ENCODE data around the gene SPEF2. TPM values are rescaled to one million over a fixed set of nuclear protein-coding genes. Genes with fewer than 3 reads are reported as not detected.

Gene SPEF2
- total RNA-seq, 1 experiment from 2014 or later = 0.15 TPM

DNA sequence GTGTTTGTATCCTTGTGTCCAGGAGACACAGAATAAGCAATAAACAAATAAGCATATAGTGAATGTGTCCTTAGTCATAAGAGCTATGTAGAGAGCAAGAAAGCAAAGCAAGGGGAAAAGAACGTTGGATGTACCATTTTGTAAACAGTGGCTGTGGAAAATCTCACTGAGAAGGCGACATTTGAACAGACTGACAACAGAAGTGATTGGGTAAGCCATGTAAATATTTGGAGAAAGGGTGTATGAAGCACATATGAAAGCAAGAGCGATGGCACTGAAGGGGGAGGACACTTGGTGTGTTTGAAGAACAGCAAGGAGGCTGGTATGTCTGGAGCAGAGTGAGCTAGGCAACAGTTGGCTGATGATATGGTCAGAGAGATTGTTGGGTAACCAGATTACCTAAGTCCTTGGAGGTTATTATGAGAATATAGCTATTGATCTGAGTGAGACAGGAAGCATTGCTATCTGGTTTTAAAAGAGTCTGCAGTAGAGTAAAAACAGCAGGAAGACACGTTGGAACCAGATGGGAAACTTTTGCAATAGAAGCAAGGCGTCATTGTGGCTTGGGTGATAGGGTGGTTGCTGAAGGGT, 123.6 kb downstream of the SPEF2 start:
- H3K9me3 Mint-ChIP-seq = peaks cover 7% of the 10 kb centered on the region; the same call in 1 of the 2 replicates
- DNase-seq (ENCODE audit: low spot score) (no peak), ATAC-seq (no peak)
- CTCF ChIA-PET = no interaction called here
- H3K27me3 Mint-ChIP-seq (ENCODE audit: low read depth) = peaks cover 80% of the 10 kb centered on the region
- H3K36me3 Mint-ChIP-seq = no peaks in the 10 kb centered on the region
- TF ChIP-seq, protein P1, sequence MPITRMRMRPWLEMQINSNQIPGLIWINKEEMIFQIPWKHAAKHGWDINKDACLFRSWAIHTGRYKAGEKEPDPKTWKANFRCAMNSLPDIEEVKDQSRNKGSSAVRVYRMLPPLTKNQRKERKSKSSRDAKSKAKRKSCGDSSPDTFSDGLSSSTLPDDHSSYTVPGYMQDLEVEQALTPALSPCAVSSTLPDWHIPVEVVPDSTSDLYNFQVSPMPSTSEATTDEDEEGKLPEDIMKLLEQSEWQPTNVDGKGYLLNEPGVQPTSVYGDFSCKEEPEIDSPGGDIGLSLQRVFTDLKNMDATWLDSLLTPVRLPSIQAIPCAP (CRISPR knock-in tag; IDR thresholded peaks at IDR 0.05) = no peak
- TF ChIP-seq GABPB1 (CRISPR knock-in tag; IDR thresholded peaks at IDR 0.05) (0 out of 2 replicates have a peak, but pooled peaks have one; percentile 20), NFYB (CRISPR knock-in tag; conservative IDR thresholded peaks at IDR 0.05; ENCODE audit: low read depth) (no peak), ETV6 (CRISPR knock-in tag; IDR thresholded peaks at IDR 0.05) (no peak), ELF4 (CRISPR knock-in tag; IDR thresholded peaks at IDR 0.05; ENCODE audit: low read depth) (no peak), PREB (CRISPR knock-in tag; IDR thresholded peaks at IDR 0.05; ENCODE audit: borderline replicate concordance) (no peak), CREM (CRISPR knock-in tag; IDR thresholded peaks at IDR 0.05) (no peak)
- TF ChIP-seq, protein P2, sequence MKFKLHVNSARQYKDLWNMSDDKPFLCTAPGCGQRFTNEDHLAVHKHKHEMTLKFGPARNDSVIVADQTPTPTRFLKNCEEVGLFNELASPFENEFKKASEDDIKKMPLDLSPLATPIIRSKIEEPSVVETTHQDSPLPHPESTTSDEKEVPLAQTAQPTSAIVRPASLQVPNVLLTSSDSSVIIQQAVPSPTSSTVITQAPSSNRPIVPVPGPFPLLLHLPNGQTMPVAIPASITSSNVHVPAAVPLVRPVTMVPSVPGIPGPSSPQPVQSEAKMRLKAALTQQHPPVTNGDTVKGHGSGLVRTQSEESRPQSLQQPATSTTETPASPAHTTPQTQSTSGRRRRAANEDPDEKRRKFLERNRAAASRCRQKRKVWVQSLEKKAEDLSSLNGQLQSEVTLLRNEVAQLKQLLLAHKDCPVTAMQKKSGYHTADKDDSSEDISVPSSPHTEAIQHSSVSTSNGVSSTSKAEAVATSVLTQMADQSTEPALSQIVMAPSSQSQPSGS (CRISPR knock-in tag; IDR thresholded peaks at IDR 0.05; ENCODE audit: borderline replicate concordance, low read depth) = no peak
- peaks cover 9% of the 10 kb centered on the region for H3K4me1 Mint-ChIP-seq
- POLR2A ChIA-PET = no interaction called here
- H3K4me3 Mint-ChIP-seq = no peak overlapping the region
- H3K27ac Mint-ChIP-seq = no peak overlapping the region

DNA sequence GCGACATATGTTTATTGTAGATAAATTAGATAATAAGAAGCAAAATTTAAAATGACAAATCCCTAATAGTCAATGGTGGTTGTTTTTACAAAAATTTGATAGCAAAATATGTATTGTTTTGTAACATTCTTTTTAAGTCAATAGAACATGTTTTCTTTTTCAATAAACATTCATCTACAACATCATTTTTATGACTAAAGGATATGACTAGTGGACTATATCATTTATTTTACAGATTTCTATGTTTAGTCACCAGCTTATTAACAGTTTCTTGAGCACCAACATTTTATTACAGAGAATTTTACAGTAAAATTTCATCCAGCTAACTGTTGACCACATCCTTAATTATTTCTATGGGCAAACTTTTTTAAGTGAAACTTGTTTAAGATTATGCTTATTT, 124.3 kb downstream of the SPEF2 start:
- peaks cover 9% of the 10 kb centered on the region for H3K4me1 Mint-ChIP-seq
- POLR2A ChIA-PET = no interaction called here
- ATAC-seq (no peak), DNase-seq (ENCODE audit: low spot score) (no peak)
- no peaks in the 10 kb centered on the region for H3K36me3 Mint-ChIP-seq
- H3K4me3 Mint-ChIP-seq = no peak overlapping the region
- H3K27ac Mint-ChIP-seq = no peak overlapping the region
- H3K27me3 Mint-ChIP-seq (ENCODE audit: low read depth) = peaks cover 80% of the 10 kb centered on the region
- CTCF ChIA-PET = no interaction called here
- H3K9me3 Mint-ChIP-seq = peaks cover 7% of the 10 kb centered on the region; the same call in 1 of the 2 replicates
- TF ChIP-seq, protein P3, sequence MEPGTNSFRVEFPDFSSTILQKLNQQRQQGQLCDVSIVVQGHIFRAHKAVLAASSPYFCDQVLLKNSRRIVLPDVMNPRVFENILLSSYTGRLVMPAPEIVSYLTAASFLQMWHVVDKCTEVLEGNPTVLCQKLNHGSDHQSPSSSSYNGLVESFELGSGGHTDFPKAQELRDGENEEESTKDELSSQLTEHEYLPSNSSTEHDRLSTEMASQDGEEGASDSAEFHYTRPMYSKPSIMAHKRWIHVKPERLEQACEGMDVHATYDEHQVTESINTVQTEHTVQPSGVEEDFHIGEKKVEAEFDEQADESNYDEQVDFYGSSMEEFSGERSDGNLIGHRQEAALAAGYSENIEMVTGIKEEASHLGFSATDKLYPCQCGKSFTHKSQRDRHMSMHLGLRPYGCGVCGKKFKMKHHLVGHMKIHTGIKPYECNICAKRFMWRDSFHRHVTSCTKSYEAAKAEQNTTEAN (CRISPR knock-in tag; IDR thresholded peaks at IDR 0.05) = no peak
- TF ChIP-seq SMAD3 (CRISPR knock-in tag; IDR thresholded peaks at IDR 0.05; ENCODE audit: borderline replicate concordance) (no peak), IRF2 (CRISPR knock-in tag; IDR thresholded peaks at IDR 0.05; ENCODE audit: borderline replicate concordance, low read depth) (no peak), OVOL2 (CRISPR knock-in tag; IDR thresholded peaks at IDR 0.05; ENCODE audit: borderline replicate concordance) (no peak), SMAD4 (CRISPR knock-in tag; IDR thresholded peaks at IDR 0.05) (no peak), USF2 (CRISPR knock-in tag; IDR thresholded peaks at IDR 0.05) (no peak), ZNF232 (CRISPR knock-in tag; IDR thresholded peaks at IDR 0.05) (no peak), ELF4 (CRISPR knock-in tag; IDR thresholded peaks at IDR 0.05; ENCODE audit: low read depth) (no peak), PREB (CRISPR knock-in tag; IDR thresholded peaks at IDR 0.05; ENCODE audit: borderline replicate concordance) (no peak), PRRX2 (CRISPR knock-in tag; IDR thresholded peaks at IDR 0.05) (no peak), ZSCAN18 (CRISPR knock-in tag; IDR thresholded peaks at IDR 0.05) (no peak), ZNF416 (CRISPR knock-in tag; IDR thresholded peaks at IDR 0.05) (no peak), HMGA2 (CRISPR knock-in tag; IDR thresholded peaks at IDR 0.05) (no peak), FOXP1 (CRISPR knock-in tag; IDR thresholded peaks at IDR 0.05; ENCODE audit: borderline replicate concordance) (no peak), RELA (CRISPR knock-in tag; IDR thresholded peaks at IDR 0.05; ENCODE audit: borderline replicate concordance) (no peak)
- TF ChIP-seq, protein P4, sequence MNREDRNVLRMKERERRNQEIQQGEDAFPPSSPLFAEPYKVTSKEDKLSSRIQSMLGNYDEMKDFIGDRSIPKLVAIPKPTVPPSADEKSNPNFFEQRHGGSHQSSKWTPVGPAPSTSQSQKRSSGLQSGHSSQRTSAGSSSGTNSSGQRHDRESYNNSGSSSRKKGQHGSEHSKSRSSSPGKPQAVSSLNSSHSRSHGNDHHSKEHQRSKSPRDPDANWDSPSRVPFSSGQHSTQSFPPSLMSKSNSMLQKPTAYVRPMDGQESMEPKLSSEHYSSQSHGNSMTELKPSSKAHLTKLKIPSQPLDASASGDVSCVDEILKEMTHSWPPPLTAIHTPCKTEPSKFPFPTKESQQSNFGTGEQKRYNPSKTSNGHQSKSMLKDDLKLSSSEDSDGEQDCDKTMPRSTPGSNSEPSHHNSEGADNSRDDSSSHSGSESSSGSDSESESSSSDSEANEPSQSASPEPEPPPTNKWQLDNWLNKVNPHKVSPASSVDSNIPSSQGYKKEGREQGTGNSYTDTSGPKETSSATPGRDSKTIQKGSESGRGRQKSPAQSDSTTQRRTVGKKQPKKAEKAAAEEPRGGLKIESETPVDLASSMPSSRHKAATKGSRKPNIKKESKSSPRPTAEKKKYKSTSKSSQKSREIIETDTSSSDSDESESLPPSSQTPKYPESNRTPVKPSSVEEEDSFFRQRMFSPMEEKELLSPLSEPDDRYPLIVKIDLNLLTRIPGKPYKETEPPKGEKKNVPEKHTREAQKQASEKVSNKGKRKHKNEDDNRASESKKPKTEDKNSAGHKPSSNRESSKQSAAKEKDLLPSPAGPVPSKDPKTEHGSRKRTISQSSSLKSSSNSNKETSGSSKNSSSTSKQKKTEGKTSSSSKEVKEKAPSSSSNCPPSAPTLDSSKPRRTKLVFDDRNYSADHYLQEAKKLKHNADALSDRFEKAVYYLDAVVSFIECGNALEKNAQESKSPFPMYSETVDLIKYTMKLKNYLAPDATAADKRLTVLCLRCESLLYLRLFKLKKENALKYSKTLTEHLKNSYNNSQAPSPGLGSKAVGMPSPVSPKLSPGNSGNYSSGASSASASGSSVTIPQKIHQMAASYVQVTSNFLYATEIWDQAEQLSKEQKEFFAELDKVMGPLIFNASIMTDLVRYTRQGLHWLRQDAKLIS (CRISPR knock-in tag; IDR thresholded peaks at IDR 0.05; ENCODE audit: borderline replicate concordance) = no peak
